NB4 (cell line): ENCODE measurements around the gene VPS33A.
A peak's percentile ranks its signal among the peaks of the same experiment; 100 is the strongest.

Experiments
- DNase-seq: peaks from one replicate; pipeline ENCODE4 v3.0.0; 2010; ENCODE audit warnings: low read depth
- H3K4me3 ChIP-seq: one replicate; pipeline ENCODE4 v1.5.1; 2011; ENCODE audit warnings: mild to moderate bottlenecking, low read depth, low read length, moderate library complexity
- MYC ChIP-seq: IDR thresholded peaks from 2 replicates; pipeline ENCODE4 v1.6.1; 2011; ENCODE audit warnings: low read depth, low read length
- POLR2A ChIP-seq: IDR thresholded peaks from 2 replicates; pipeline ENCODE4 v1.6.1; 2011; ENCODE audit warnings: mild to moderate bottlenecking; ENCODE audit not compliant: insufficient read length; ENCODE audit errors: extremely low read depth
- TF ChIP-seq, protein P1 (sequence below): IDR thresholded peaks from 2 replicates; pipeline ENCODE4 v1.6.1; 2011; ENCODE audit warnings: low read depth, low read length
- TF ChIP-seq, protein P2 (sequence below): IDR thresholded peaks from one replicate; pipeline ENCODE4 v1.5.1; 2012; ENCODE audit warnings: low read depth, low read length

The VPS33A gene

DNA sequence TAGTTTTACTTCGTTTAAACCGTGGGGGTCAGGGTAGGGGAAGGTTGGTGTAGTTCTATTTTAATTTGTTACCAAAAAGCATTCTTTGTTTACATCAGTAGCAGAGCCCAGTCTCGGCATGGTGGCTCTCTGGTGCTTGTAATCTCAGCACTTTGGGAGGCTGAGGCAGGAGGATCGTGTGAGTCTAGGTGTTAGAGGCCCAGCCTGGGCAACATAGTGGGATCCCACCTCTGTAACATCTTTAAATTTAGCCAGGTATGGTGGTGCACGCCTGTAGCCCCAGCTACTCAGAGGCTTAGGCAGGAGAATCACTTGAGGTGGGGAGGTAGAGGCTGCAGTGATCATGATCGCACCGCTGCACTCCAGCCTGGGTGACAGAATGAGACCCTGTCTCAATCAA lies 81.2 kb downstream of the VPS33A start:
- DNase-seq = no peak
- no peak overlapping the region for H3K4me3 ChIP-seq
- TF ChIP-seq MYC = no peak
- no peak for TF ChIP-seq POLR2A
- TF ChIP-seq, protein P1, sequence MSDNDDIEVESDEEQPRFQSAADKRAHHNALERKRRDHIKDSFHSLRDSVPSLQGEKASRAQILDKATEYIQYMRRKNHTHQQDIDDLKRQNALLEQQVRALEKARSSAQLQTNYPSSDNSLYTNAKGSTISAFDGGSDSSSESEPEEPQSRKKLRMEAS = no peak
- TF ChIP-seq, protein P2, sequence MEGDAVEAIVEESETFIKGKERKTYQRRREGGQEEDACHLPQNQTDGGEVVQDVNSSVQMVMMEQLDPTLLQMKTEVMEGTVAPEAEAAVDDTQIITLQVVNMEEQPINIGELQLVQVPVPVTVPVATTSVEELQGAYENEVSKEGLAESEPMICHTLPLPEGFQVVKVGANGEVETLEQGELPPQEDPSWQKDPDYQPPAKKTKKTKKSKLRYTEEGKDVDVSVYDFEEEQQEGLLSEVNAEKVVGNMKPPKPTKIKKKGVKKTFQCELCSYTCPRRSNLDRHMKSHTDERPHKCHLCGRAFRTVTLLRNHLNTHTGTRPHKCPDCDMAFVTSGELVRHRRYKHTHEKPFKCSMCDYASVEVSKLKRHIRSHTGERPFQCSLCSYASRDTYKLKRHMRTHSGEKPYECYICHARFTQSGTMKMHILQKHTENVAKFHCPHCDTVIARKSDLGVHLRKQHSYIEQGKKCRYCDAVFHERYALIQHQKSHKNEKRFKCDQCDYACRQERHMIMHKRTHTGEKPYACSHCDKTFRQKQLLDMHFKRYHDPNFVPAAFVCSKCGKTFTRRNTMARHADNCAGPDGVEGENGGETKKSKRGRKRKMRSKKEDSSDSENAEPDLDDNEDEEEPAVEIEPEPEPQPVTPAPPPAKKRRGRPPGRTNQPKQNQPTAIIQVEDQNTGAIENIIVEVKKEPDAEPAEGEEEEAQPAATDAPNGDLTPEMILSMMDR = no peak

DNA sequence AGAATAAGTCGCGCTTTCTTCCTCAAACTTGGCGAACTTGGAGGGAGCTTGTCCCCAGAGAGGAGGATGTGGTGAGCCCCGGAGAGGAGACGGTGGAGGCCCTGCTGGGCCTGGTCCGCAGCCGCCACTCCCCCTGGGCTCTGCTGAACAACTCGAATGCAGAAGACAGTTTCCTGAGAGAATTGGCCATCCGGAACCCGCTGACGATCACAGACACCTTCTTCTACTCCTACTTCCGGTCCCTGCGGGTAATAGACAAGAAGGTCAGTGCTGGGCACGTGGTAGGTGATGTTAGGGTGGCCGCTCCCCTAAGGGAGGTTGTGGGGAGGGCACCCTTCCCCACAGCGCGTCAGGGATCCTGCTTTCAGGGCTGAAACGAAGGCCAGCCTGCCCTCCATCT lies 81.8 kb downstream of the VPS33A start:
- TF ChIP-seq POLR2A (peak; percentile 36), MYC (peak; percentile 83)
- TF ChIP-seq, protein P2 = no peak
- TF ChIP-seq, protein P1 = peak; percentile 95
- DNase-seq = peak; percentile 92
- no peak overlapping the region for H3K4me3 ChIP-seq

DNA sequence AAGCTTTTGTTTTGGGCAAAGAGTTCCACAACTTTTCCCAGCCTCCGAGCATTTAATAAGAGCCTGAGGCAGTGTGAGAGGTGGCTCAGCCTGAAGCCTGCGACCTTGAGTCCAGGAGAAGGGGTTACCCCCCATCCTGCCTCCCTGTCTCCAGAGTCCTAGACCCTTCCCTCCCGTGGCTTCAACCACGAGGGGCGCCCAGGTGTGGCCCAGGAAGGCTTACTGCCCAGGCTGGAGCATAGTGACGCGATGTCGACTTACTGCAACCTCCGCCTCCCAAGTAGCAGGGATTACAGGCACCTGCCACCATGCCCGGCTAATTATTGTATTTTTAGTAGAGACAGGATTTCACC lies 82.7 kb downstream of the VPS33A start:
- no peak for DNase-seq
- TF ChIP-seq, protein P1 = no peak
- TF ChIP-seq, protein P2 = no peak
- TF ChIP-seq MYC = no peak
- no peak for TF ChIP-seq POLR2A
- no peak overlapping the region for H3K4me3 ChIP-seq

DNA sequence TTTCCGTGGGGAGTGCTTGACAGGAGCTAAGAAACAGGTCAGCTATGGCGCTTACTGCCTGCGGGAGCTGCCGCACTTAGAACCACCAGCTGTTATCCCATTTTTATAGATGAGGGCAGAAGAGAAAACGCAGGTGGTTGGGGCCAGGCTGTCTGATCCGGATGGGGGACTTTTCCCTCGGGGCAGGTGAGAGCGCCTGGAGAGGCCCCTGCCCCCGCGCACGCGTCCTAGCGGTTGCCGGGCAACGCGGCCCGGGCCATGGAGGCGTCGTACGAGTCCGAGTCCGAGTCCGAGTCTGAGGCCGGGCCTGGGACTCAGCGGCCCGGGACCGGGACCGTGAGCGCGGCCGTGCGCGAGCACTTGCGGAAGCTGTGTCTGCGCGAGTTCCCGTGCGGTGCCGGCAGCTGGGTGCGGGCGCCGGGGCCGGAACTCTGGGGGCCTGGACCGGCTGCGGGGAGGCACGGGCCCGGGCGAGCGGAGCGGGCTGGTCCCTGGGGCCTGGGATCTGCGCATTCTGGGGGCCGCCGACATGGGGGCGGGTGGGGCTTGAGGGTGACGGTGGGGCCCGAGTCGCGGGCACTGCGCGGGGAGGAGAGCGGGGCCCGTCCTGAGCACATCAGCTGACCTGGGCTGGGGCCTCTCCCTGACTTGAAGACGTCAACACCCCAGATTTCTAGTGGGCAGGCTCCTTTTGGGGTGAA lies 83.3 kb downstream of the VPS33A start, which contains the start of gene LRRC43:
LRRC43 (plus strand) TSS at position 237 of the 701 bp plus-strand sequence; CDS start at position 259, 22 bp downstream.
- H3K4me3 ChIP-seq = peak within 1 kb of the TSS; percentile 48
- peak; percentile 66 for DNase-seq
- TF ChIP-seq, protein P1 = 0 out of 2 replicates have a peak, but pooled peaks have one; percentile 3
- no peak for TF ChIP-seq MYC
- no peak for TF ChIP-seq POLR2A
